ENCODE measurements around the gene GPR84.

GPR84 gene

GRCh38 chr12:54364413-54364812, at the start of gene GPR84:
Gene GPR84 (minus strand): TSS chr12:54364486. CDS start chr12:54363851, 635 bp downstream.
- in situ Hi-C loops (cut with MboI; ENCODE audit: low sequenced_read_pairs) = no loop called here

DNA sequence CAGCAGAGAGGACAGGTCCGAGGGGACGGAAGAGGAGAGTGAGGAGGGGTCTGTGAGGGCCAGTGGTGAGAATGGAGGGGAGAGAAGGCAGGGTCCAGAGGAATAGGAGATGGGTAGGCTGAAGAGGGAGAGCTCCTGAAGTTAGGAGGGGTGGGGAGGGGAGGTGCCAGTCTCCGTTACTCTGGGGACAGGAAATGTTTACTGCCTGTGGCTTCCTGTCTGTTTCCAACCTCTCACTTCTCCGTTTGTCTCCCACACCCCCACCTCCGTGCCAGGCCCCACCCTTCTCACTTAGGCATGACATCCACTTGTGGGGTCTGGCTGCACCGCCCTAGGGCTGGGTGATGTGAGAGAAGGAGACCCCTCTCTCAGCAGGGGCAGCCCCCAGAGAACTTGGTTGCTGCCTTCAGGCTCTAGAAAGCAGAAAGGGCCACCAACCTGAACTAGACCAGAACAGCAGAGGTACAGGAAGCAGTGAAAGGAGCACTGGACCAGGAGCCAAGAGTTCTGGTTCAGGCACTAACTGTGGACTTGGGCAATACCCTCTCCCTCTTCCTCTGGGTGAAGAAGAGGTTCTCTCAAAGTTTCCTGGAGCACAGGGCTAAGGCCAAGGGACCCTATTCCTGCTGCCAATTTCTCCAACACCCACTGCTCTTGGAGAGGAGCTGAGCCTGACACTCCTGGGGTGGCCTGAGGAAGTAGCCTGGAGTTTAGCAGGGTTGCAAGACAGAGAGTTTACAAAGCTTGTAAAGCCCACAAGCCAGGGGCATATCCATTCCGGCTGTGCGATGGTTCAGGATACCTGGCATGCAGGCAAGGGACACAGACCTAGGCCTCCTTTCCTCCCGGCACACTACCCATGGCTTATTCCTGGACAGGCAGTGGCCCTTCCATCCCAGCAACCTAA, 49.3 kb upstream of the GPR84 start:
- in situ Hi-C loops (cut with MboI; ENCODE audit: low sequenced_read_pairs) = no loop called here

DNA sequence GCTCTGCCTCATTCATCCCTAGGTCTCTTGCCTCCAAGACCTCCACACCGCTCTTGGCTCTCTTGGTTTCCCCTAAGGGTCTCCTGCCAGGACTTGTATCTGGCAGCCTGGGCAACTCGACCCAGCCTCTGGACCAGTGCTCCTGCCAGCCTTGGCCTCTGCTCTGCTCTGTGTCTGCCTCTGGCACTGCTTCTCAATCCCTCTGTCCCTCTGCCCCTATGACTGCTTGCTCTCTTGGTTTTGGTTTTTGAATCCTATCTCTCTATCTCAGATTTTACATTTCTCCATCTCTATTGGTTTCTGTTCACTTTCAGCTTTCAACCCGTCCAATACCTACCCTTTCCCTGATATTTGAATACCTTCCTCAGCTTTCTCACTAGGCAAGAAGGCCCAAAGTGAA, 48.5 kb upstream of the GPR84 start:
- in situ Hi-C loops (cut with MboI; ENCODE audit: low sequenced_read_pairs) = no loop called here

- in situ Hi-C loops (cut with MboI; ENCODE audit: low sequenced_read_pairs) = no loop called here
Measured at GRCh38 chr12:54412348-54412747, 48.1 kb upstream of the GPR84 start.

- in situ Hi-C loops (cut with MboI; ENCODE audit: low sequenced_read_pairs) = no loop called here
Measured at GRCh38 chr12:54411391-54412241, 47.3 kb upstream of the GPR84 start.

- in situ Hi-C loops (cut with MboI; ENCODE audit: low sequenced_read_pairs) = no loop called here
Measured at GRCh38 chr12:54409267-54409666, 45.0 kb upstream of the GPR84 start.

- in situ Hi-C loops (cut with MboI; ENCODE audit: low sequenced_read_pairs) = no loop called here
Measured at GRCh38 chr12:54407183-54407905, 43.1 kb upstream of the GPR84 start.

- in situ Hi-C loops (cut with MboI; ENCODE audit: low sequenced_read_pairs) = no loop called here
Measured at GRCh38 chr12:54405573-54405972, 41.3 kb upstream of the GPR84 start.

DNA sequence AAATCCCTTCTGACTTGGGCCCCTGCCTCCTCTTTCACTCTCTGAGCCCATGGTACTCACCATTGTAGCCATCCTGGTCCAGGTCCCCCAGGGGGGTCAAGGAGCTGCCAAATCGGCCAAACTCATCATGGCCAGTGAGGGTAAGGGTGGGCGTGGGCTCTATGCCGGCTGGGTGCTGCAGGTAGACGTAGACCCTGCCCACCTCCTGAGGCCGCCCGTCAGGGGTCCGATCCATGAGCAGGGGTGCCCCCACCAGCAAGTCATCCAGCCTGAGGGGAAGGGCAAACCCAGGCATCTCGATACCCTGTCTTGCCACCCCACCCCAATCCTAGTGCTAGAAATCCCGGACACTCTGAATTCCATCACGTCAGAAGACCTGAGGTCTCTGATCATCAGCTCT, 40.8 kb upstream of the GPR84 start:
- in situ Hi-C loops (cut with MboI; ENCODE audit: low sequenced_read_pairs) = no loop called here

- in situ Hi-C loops (cut with MboI; ENCODE audit: low sequenced_read_pairs) = no loop called here
Measured at GRCh38 chr12:54404061-54405004, 40.0 kb upstream of the GPR84 start.

DNA sequence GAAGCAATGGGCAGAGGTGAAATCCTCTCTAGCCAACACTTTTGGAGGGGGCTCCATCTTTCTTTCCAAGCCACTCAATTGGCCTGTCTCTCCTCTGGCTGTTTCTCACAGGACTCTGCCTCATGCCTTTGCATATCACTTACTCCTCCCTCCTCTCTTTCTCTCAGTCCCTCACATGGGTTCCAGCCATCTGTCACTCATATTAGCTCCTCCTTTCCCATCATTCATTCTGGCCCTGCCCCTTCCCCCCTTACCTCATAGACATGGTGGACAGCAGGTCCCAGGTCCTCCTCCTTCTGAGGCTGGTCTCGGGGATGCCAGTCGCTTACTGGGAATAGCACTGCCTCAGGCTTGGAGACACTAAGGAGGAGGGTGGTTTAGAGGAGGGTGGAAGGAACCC, 36.8 kb upstream of the GPR84 start:
- in situ Hi-C loops (cut with MboI; ENCODE audit: low sequenced_read_pairs) = no loop called here

DNA sequence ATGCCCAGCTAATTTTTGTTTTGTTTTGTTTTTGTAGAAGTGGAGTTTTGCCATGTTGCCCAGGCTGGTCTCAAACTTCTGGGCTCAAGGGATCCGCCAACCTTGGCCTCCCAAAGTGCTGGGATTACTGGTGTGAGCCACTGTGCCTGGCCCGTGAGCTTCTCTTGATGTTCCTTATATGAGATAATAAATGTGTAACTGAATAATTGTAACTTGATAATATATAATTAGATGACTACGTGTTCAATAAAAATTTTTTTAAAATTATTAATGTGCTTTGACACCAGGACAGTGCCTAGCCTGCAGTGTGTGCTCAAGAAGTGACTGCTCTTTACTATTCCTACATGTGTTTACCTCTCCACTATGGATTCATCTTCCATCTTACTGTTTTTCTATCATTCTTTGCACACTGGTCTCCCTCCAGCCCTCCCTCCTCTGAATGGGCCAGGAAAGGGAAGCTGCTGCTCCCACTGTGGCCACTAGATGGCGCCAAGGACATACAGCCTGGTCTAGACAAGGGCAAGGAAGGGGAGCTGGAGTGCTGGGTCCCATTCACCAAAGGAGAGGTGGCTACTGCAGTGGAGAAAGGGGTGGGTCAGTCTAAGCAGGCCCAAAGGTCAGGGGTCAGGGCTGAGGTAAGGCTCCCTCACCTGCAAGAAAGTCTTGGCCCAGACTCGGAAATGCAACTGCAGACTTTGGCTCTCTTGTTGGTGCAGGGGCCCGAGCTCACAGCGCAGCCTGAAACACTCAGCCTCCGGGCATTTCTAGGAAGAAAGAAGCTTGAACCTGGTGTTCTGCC, 34.9 kb upstream of the GPR84 start:
- in situ Hi-C loops (cut with MboI; ENCODE audit: low sequenced_read_pairs) = no loop called here

GRCh38 chr12:54398218-54398617, 33.9 kb upstream of the GPR84 start:
- in situ Hi-C loops (cut with MboI; ENCODE audit: low sequenced_read_pairs) = no loop called here

- in situ Hi-C loops (cut with MboI; ENCODE audit: low sequenced_read_pairs) = no loop called here
Measured at GRCh38 chr12:54397157-54397556, 32.9 kb upstream of the GPR84 start.

DNA sequence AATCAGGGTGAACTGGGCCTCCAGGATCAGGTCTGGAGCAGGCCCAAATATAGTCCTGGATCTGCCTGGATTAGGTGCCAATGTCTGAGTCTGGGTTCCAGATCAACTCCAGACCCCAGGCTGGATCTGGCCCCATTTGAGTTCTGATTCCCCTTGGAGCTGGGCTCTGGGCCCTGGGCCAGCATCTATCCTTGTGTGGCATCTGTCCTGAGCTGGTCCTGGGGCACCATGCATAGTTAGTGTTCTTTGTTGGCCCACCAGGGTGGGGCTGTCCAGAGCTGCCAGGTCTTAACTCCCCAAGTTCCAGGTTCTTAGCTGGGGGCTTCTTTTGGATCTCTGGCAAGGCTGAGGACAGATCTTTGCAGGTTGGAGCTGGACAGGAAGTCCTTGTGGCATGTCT, 31.3 kb upstream of the GPR84 start:
- in situ Hi-C loops (cut with MboI; ENCODE audit: low sequenced_read_pairs) = no loop called here

- in situ Hi-C loops (cut with MboI; ENCODE audit: low sequenced_read_pairs) = no loop called here
Measured at GRCh38 chr12:54394986-54395385, 30.7 kb upstream of the GPR84 start.

GRCh38 chr12:54394281-54394719, 30.0 kb upstream of the GPR84 start:
- in situ Hi-C loops (cut with MboI; ENCODE audit: low sequenced_read_pairs) = no loop called here

DNA sequence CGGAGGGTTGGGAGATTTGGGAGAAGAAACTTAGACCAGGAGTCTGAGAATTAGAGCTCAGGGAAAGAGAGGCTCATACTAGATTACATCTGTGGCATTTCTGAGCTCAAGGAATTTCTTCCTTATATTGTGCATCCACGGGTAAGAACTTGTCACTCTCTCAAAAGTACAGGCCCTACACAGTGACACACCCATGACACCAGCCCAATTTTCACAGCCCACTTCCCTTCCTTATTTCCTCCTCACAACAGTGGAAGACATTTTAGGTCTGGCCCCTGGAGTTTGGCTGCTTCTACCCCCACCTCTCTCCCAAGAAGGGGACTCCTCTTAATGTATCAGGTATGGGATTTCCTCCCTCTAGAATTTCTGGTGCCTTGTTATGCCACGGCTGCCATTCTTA, 29.5 kb upstream of the GPR84 start:
- in situ Hi-C loops (cut with MboI; ENCODE audit: low sequenced_read_pairs) = no loop called here

DNA sequence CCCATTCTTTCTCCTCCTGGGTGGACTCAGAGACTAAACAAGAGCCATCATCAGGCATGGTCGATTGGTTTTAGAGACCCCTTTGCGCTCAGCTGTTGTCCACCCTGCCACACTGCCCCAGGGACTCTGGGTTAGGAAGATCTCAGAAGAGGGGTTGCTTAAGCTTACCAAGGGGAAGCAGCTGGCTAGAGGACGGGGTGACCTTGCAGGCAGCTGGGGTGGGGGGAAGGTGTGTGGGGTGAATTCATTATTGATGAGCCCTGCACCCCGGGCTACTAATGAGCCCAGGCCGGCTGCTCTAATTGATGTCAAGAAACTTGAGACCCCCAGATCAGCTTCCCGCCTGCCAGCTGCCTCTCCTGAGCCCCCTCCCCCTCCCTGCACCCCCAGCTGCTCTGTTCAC, 28.9 kb upstream of the GPR84 start:
- in situ Hi-C loops (cut with MboI; ENCODE audit: low sequenced_read_pairs) = no loop called here

Data from hTERT RPE-1 (cell line).